IMR-90 (cell line): Measurements from ENCODE around the gene ACTRT2. TPM values are rescaled to one million over a fixed set of nuclear protein-coding genes. Genes with fewer than 3 reads are reported as not detected.

Source experiments
- ATAC-seq: fragments of 200-7000 bp; cut with Tn5 transposase; 2 replicates; pipeline ENCODE4 v1.9.1; 2020; ENCODE audit warnings: low read depth, mild to moderate bottlenecking, moderate library complexity
- BruUV-seq: library from RNA; stranded (reverse); fragments of 400-500 nt; replicated peaks from 2 replicates; lab custom pipeline; 2021; lab: Mats Ljungman, UMichigan
- CTCF ChIA-PET: fragments of 300-600 bp; formaldehyde crosslinking; extraction: SDS; loops from one replicate; lab custom pipeline; 2021; ENCODE audit warnings: antibody characterized with exemption; lab: Yijun Ruan, JAX
- POLR2A ChIA-PET: fragments of 300-600 bp; sonication (Branson Sonifier 250); formaldehyde crosslinking; loops from one replicate; lab custom pipeline; 2022; ENCODE audit warnings: antibody characterized with exemption; ENCODE audit not compliant: unreplicated experiment; lab: Charles Lee
- DNase-seq: peaks from one replicate; pipeline ENCODE4 v3.0.0; 2013
- H2AFZ ChIP-seq: replicated peaks from 2 replicates; pipeline ENCODE3; 2013; ENCODE audit warnings: low read length, mild to moderate bottlenecking; ENCODE audit not compliant: poor library complexity
- H2AK5ac ChIP-seq: 2 replicates; pipeline ENCODE4 v1.6.1; 2013; ENCODE audit warnings: low read depth, low read length, inconsistent platforms
- H2AK9ac ChIP-seq: replicated peaks from 2 replicates; pipeline ENCODE3; 2013; ENCODE audit warnings: mild to moderate bottlenecking, low read depth, low read length, moderate library complexity; ENCODE audit not compliant: poor library complexity
- H2BK120ac ChIP-seq: 2 replicates; pipeline ENCODE4 v1.6.1; 2013; ENCODE audit warnings: low read depth, low read length, inconsistent platforms
- H2BK15ac ChIP-seq: 3 replicates; pipeline ENCODE4 v1.6.1; 2013; ENCODE audit warnings: low read depth, low read length, inconsistent platforms
- H2BK20ac ChIP-seq: 2 replicates; pipeline ENCODE4 v1.6.1; 2013; ENCODE audit warnings: low read depth, mild to moderate bottlenecking, inconsistent platforms, low read length, moderate library complexity
- H2BK5ac ChIP-seq: 2 replicates; pipeline ENCODE4 v1.6.1; 2013; ENCODE audit warnings: mild to moderate bottlenecking, low read depth, low read length, inconsistent platforms; ENCODE audit not compliant: poor library complexity, severe bottlenecking
- H3K14ac ChIP-seq: replicated peaks from 2 replicates; pipeline ENCODE4 v1.6.1; 2013; ENCODE audit warnings: low read depth, low read length, inconsistent platforms
- H3K18ac ChIP-seq: 2 replicates; pipeline ENCODE4 v1.6.1; 2013; ENCODE audit warnings: low read depth, low read length, control low read depth
- H3K23ac ChIP-seq: 2 replicates; pipeline ENCODE4 v1.6.1; 2013; ENCODE audit warnings: low read depth, low read length, inconsistent platforms
- H3K27ac ChIP-seq: 2 replicates; pipeline ENCODE4 v1.5.1; 2013; ENCODE audit warnings: mild to moderate bottlenecking, control low read depth, low read length; ENCODE audit not compliant: insufficient read depth
- H3K27me3 ChIP-seq: 2 replicates; pipeline ENCODE4 v1.6.1; 2013; ENCODE audit warnings: low read length; ENCODE audit not compliant: control insufficient read depth, insufficient read depth
- H3K36me3 ChIP-seq: 2 replicates; pipeline ENCODE4 v1.6.1; 2013; ENCODE audit warnings: low read length, mixed read lengths; ENCODE audit not compliant: control insufficient read depth, insufficient read depth
- H3K4ac ChIP-seq: 2 replicates; pipeline ENCODE4 v1.6.1; 2013; ENCODE audit warnings: low read depth, low read length, inconsistent platforms
- H3K4me1 ChIP-seq: 2 replicates; pipeline ENCODE4 v1.6.1; 2013; ENCODE audit warnings: low read length, mixed read lengths; ENCODE audit not compliant: control insufficient read depth, insufficient read depth
- H3K4me2 ChIP-seq: 2 replicates; pipeline ENCODE4 v1.6.1; 2013; ENCODE audit warnings: low read depth, mild to moderate bottlenecking, control low read depth, low read length, moderate library complexity
- H3K4me3 ChIP-seq: 2 replicates; pipeline ENCODE4 v1.5.1; 2013; ENCODE audit warnings: low read depth, mild to moderate bottlenecking, control low read depth, low read length, moderate library complexity; ENCODE audit not compliant: insufficient read depth
- H3K56ac ChIP-seq: 2 replicates; pipeline ENCODE4 v1.6.1; 2013; ENCODE audit warnings: low read length, inconsistent platforms; ENCODE audit not compliant: insufficient read depth; ENCODE audit errors: extremely low read depth
- H3K79me1 ChIP-seq, 2 experiments: 2 replicates each; pipeline ENCODE4 v1.6.1; 2013; ENCODE audit warnings: low read length in 2 of 2, inconsistent platforms in 1 of 2, low read depth in 1 of 2
- H3K9ac ChIP-seq: 2 replicates; pipeline ENCODE4 v1.6.1; 2013; ENCODE audit warnings: low read depth, low read length, control low read depth
- H3K9me1 ChIP-seq: 2 replicates; pipeline ENCODE4 v1.6.1; 2013; ENCODE audit warnings: low read length, inconsistent platforms; ENCODE audit not compliant: insufficient read depth
- H3K9me3 ChIP-seq: 2 replicates; pipeline ENCODE4 v1.6.1; 2013; ENCODE audit warnings: low read length; ENCODE audit not compliant: control insufficient read depth, insufficient read depth
- H4K20me1 ChIP-seq: 2 replicates; pipeline ENCODE4 v1.6.1; 2013; ENCODE audit warnings: low read length, inconsistent platforms; ENCODE audit not compliant: insufficient read depth
- H4K5ac ChIP-seq: 2 replicates; pipeline ENCODE4 v1.6.1; 2013; ENCODE audit warnings: mild to moderate bottlenecking, low read depth, low read length, control low read depth
- H4K8ac ChIP-seq, 2 experiments: 2 replicates each; pipeline ENCODE4 v1.6.1; 2013; ENCODE audit warnings: low read depth in 2 of 2, low read length in 2 of 2, control low read depth in 1 of 2, inconsistent platforms in 1 of 2
- H4K91ac ChIP-seq: 2 replicates; pipeline ENCODE4 v1.6.1; 2013; ENCODE audit warnings: low read depth, low read length, inconsistent platforms; ENCODE audit not compliant: insufficient read depth
- BHLHE40 ChIP-seq: fragments of 150-350 bp; IDR thresholded peaks from 2 replicates; pipeline ENCODE4 v1.6.1; 2016; ENCODE audit warnings: mild to moderate bottlenecking, low read depth, low read length
- CEBPB ChIP-seq: IDR thresholded peaks from 2 replicates; pipeline ENCODE4 v1.6.1; 2012; ENCODE audit warnings: low read depth, low read length, improper control_type of control experiment
- CHD1 ChIP-seq: IDR thresholded peaks from 2 replicates; pipeline ENCODE4 v1.6.1; 2012; ENCODE audit warnings: low read depth, low read length, improper control_type of control experiment
- FOS ChIP-seq: fragments of 150-350 bp; IDR thresholded peaks from 2 replicates; pipeline ENCODE4 v1.6.1; 2016; ENCODE audit warnings: low read depth, low read length
- MAFK ChIP-seq: IDR thresholded peaks from 2 replicates; pipeline ENCODE4 v1.6.1; 2012; ENCODE audit warnings: low read depth, low read length, improper control_type of control experiment
- MAZ ChIP-seq: IDR thresholded peaks from 2 replicates; pipeline ENCODE4 v1.6.1; 2012; ENCODE audit warnings: low read depth, mild to moderate bottlenecking, low read length, improper control_type of control experiment, moderate library complexity, borderline replicate concordance
- MXI1 ChIP-seq: IDR thresholded peaks from 2 replicates; pipeline ENCODE4 v1.6.1; 2012; ENCODE audit warnings: low read depth, mild to moderate bottlenecking, low read length, moderate library complexity, borderline replicate concordance
- NFE2L2 ChIP-seq: fragments of 150-350 bp; IDR thresholded peaks from 2 replicates; pipeline ENCODE4 v1.6.1; 2016; ENCODE audit warnings: low read depth, mild to moderate bottlenecking, low read length
- POLR2A ChIP-seq: IDR thresholded peaks from 2 replicates; pipeline ENCODE4 v1.6.1; 2012; ENCODE audit warnings: mild to moderate bottlenecking, low read depth, low read length
- RAD21 ChIP-seq: IDR thresholded peaks from 2 replicates; pipeline ENCODE4 v1.6.1; 2012; ENCODE audit warnings: low read length, improper control_type of control experiment
- RCOR1 ChIP-seq: IDR thresholded peaks from 2 replicates; pipeline ENCODE4 v1.6.1; 2012; ENCODE audit warnings: mild to moderate bottlenecking, low read length, improper control_type of control experiment; ENCODE audit not compliant: insufficient replicate concordance
- RFX5 ChIP-seq: IDR thresholded peaks from 2 replicates; pipeline ENCODE4 v1.8.0; 2012; ENCODE audit warnings: low read depth, mild to moderate bottlenecking, low read length, moderate library complexity
- SMC3 ChIP-seq: fragments of 150-350 bp; IDR thresholded peaks from 2 replicates; pipeline ENCODE4 v1.6.1; 2016; ENCODE audit warnings: low read depth, mild to moderate bottlenecking, antibody characterized with exemption, low read length, moderate library complexity
- WGBS, 2 experiments: methylation state at CpG; one replicate each; pipeline versions ENCODE4 v1.1.5 to v1.1.7; 2013; ENCODE audit warnings: missing lambda C conversion rate in 2 of 2; ENCODE audit not compliant: insufficient read length in 1 of 2; ENCODE audit errors: extremely low coverage in 2 of 2; 5-methylcytosine and 5-hydroxymethylcytosine counted together
- dilution Hi-C: fragments of 300-500 bp; cut with HindIII; formaldehyde crosslinking; loops from one replicate; pipeline ENCODE4 v1.14.3; 2018; ENCODE audit warnings: low sequenced_read_pairs; ENCODE audit not compliant: unreplicated experiment
- in situ Hi-C: fragments of 300-500 bp; cut with MboI; formaldehyde crosslinking; loops from 3 replicates; pipeline ENCODE4 v1.14.3; 2019; ENCODE audit warnings: low sequenced_read_pairs, inconsistent platforms, mixed read lengths
- intact Hi-C: fragments of 100-400 bp; cut with micrococcal nuclease; formaldehyde crosslinking; loops from 2 replicates; pipeline ENCODE4 v1.10.0; 2022
- polyA plus RNA-seq, 3 experiments: library from polyadenylated mRNA; depleted of rRNA; stranded (reverse); fragments of >200 nt; gene quantifications; 2 replicates each; pipeline ENCODE4 v1.2.3, GENCODE V29; 2012; ENCODE audit warnings: low replicate concordance in 1 of 3
- total RNA-seq: library from RNA; depleted of rRNA; stranded (reverse); fragments of >200 nt; gene quantifications from 2 replicates; pipeline ENCODE4 v1.2.3, GENCODE V29; 2012
- TF ChIP-seq, protein P1 (sequence below): conservative IDR thresholded peaks from 2 replicates; pipeline ENCODE4 v1.5.1; 2012; ENCODE audit warnings: mild to moderate bottlenecking, low read depth, low read length, improper control_type of control experiment
- TF ChIP-seq, protein P2 (sequence below): fragments of 150-350 bp; IDR thresholded peaks from 2 replicates; pipeline ENCODE4 v1.6.1; 2016; ENCODE audit warnings: low read depth, mild to moderate bottlenecking, low read length, moderate library complexity, borderline replicate concordance
- TF ChIP-seq, protein P3 (sequence below): fragments of 150-350 bp; IDR thresholded peaks from 2 replicates; pipeline ENCODE4 v1.6.1; 2017; ENCODE audit warnings: mild to moderate bottlenecking, antibody characterized with exemption, low read length, low read depth

ACTRT2 gene
- total and polyA plus RNA-seq, 2 of the 4 experiments (the other 2 are of a cell fraction), result not detected

DNA sequence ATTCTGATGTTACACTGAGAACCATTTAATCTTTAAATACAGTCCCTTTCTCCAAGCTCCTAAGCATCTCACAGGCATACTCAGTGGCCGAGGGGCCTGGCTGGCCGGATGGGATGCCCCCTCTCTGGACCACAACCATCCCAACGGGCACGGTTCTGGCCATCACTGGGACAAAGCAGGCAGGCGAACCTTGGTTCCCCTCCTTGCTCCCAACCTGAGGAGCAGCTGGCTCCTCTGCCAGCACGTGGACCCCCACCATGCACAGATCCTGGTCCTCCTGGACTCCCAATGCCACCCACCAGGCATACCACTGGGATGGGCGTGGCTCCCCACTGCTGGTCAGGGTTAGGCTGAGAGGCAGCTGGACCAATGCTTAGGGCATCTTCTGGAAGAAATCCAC is 27.9 kb downstream of the ACTRT2 start:
- no peak overlapping the region for H3K18ac ChIP-seq
- no peak overlapping the region for H4K91ac ChIP-seq
- DNase-seq, result no peak
- no peaks in the 10 kb centered on the region for H3K79me1 ChIP-seq
- H3K9me3 ChIP-seq, result peaks cover 4% of the 10 kb centered on the region
- H4K5ac ChIP-seq, result no peak overlapping the region
- no peaks in the 10 kb centered on the region for H3K27me3 ChIP-seq
- in situ Hi-C loops, result no loop called here
- no peak overlapping the region for H3K9ac ChIP-seq
- H3K27ac ChIP-seq, result no peak overlapping the region
- H2BK15ac ChIP-seq, result no peak overlapping the region
- dilution Hi-C loops, result no loop called here
- no peaks in the 10 kb centered on the region for H4K20me1 ChIP-seq
- ATAC-seq, result no peak
- H2AK5ac ChIP-seq, result no peak overlapping the region
- no peak overlapping the region for H4K8ac ChIP-seq
- H2AFZ ChIP-seq, result no peak overlapping the region
- H3K4ac ChIP-seq, result no peak overlapping the region
- no peak overlapping the region for H3K56ac ChIP-seq
- no peaks in the 10 kb centered on the region for H3K4me1 ChIP-seq
- H3K4me3 ChIP-seq, result no peak overlapping the region
- ChIA-PET POLR2A (no interaction called here), CTCF (no interaction called here)
- no peak overlapping the region for H2BK5ac ChIP-seq
- no peak overlapping the region for H3K23ac ChIP-seq
- no peaks in the 10 kb centered on the region for H3K9me1 ChIP-seq
- no peak overlapping the region for H2BK20ac ChIP-seq
- 14% methylated on average over 1 of the region's 7 CpGs; no CpG with 5 or more reads in 1 of the 2 experiments for WGBS, 2 experiments
- H2AK9ac ChIP-seq, result no peak overlapping the region
- H3K14ac ChIP-seq, result no peak overlapping the region
- TF ChIP-seq RCOR1 (no peak), RFX5 (no peak), MAZ (no peak), MXI1 (no peak), RAD21 (no peak), POLR2A (no peak), CEBPB (no peak), CHD1 (no peak), BHLHE40 (no peak), FOS (no peak), MAFK (no peak), NFE2L2 (no peak), SMC3 (no peak)
- TF ChIP-seq, protein P1, sequence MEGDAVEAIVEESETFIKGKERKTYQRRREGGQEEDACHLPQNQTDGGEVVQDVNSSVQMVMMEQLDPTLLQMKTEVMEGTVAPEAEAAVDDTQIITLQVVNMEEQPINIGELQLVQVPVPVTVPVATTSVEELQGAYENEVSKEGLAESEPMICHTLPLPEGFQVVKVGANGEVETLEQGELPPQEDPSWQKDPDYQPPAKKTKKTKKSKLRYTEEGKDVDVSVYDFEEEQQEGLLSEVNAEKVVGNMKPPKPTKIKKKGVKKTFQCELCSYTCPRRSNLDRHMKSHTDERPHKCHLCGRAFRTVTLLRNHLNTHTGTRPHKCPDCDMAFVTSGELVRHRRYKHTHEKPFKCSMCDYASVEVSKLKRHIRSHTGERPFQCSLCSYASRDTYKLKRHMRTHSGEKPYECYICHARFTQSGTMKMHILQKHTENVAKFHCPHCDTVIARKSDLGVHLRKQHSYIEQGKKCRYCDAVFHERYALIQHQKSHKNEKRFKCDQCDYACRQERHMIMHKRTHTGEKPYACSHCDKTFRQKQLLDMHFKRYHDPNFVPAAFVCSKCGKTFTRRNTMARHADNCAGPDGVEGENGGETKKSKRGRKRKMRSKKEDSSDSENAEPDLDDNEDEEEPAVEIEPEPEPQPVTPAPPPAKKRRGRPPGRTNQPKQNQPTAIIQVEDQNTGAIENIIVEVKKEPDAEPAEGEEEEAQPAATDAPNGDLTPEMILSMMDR, result no peak
- TF ChIP-seq, protein P2, sequence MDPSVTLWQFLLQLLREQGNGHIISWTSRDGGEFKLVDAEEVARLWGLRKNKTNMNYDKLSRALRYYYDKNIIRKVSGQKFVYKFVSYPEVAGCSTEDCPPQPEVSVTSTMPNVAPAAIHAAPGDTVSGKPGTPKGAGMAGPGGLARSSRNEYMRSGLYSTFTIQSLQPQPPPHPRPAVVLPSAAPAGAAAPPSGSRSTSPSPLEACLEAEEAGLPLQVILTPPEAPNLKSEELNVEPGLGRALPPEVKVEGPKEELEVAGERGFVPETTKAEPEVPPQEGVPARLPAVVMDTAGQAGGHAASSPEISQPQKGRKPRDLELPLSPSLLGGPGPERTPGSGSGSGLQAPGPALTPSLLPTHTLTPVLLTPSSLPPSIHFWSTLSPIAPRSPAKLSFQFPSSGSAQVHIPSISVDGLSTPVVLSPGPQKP, result no peak
- TF ChIP-seq, protein P3, sequence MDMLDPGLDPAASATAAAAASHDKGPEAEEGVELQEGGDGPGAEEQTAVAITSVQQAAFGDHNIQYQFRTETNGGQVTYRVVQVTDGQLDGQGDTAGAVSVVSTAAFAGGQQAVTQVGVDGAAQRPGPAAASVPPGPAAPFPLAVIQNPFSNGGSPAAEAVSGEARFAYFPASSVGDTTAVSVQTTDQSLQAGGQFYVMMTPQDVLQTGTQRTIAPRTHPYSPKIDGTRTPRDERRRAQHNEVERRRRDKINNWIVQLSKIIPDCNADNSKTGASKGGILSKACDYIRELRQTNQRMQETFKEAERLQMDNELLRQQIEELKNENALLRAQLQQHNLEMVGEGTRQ, result no peak
- intact Hi-C loops, result no loop called here
- no peak overlapping the region for H2BK120ac ChIP-seq
- no TSS peak for BruUV-seq
- no peaks in the 10 kb centered on the region for H3K36me3 ChIP-seq
- H3K4me2 ChIP-seq, result no peak overlapping the region
